Hepatocyte (in vitro differentiated cells): ENCODE results near the gene STRIP1. TPM values are rescaled to one million over a fixed set of nuclear protein-coding genes. Genes with fewer than 3 reads are reported as not detected.
A peak's percentile ranks its signal among the peaks of the same experiment; 100 is the strongest.
"Not testable (repeated sequence)": the region's sequence is repeated elsewhere in the genome, so short reads cannot be mapped to it uniquely, and the experiment has no call there.

ENCODE experiments used
- DNase-seq: peaks from one replicate; pipeline ENCODE4 v3.0.0-alpha.2; 2016; ENCODE audit warnings: low spot score
- H2AFZ ChIP-seq: fragments of 200-600 bp; sonication (generic); 2 replicates; pipeline ENCODE4 v1.6.0; 2016; ENCODE audit warnings: antibody characterized with exemption, mild to moderate bottlenecking
- H3K27ac ChIP-seq: fragments of 200-600 bp; sonication (generic); 2 replicates; pipeline ENCODE4 v1.5.1; 2016; ENCODE audit warnings: mild to moderate bottlenecking
- H3K27me3 ChIP-seq: fragments of 200-600 bp; sonication (generic); 2 replicates; pipeline ENCODE4 v1.6.1; 2016
- H3K36me3 ChIP-seq: fragments of 200-600 bp; sonication (generic); replicated peaks from 2 replicates; pipeline ENCODE4 v1.5.1; 2016; ENCODE audit warnings: low read depth; ENCODE audit not compliant: insufficient read depth
- H3K4me1 ChIP-seq: fragments of 200-600 bp; sonication (generic); 2 replicates; pipeline ENCODE4 v1.5.1; 2016; ENCODE audit warnings: mild to moderate bottlenecking, moderate library complexity; ENCODE audit not compliant: insufficient read depth
- H3K4me2 ChIP-seq: fragments of 200-600 bp; sonication (generic); 2 replicates; pipeline ENCODE4 v1.6.0; 2016
- H3K4me3 ChIP-seq: fragments of 200-600 bp; sonication (generic); 2 replicates; pipeline ENCODE4 v1.5.1; 2016; ENCODE audit warnings: mild to moderate bottlenecking
- H3K79me2 ChIP-seq: fragments of 200-600 bp; sonication (generic); 2 replicates; pipeline ENCODE4 v1.6.0; 2017; ENCODE audit warnings: mild to moderate bottlenecking
- H3K9me2 ChIP-seq: fragments of 200-600 bp; sonication (generic); replicated peaks from 2 replicates; pipeline ENCODE4 v1.6.0; 2017; ENCODE audit warnings: mild to moderate bottlenecking; ENCODE audit not compliant: insufficient read depth
- H3K9me3 ChIP-seq: fragments of 200-600 bp; sonication (generic); 2 replicates; pipeline ENCODE4 v1.5.1; 2016; ENCODE audit warnings: low read depth, mild to moderate bottlenecking
- H4K20me1 ChIP-seq: fragments of 200-600 bp; sonication (generic); 2 replicates; pipeline ENCODE4 v1.6.0; 2016; ENCODE audit warnings: mild to moderate bottlenecking; ENCODE audit not compliant: insufficient read depth, poor library complexity, severe bottlenecking
- EZH2 ChIP-seq: fragments of 200-600 bp; sonication (generic); IDR thresholded peaks from 2 replicates; pipeline ENCODE4 v1.6.1; 2016; ENCODE audit warnings: antibody characterized with exemption, mild to moderate bottlenecking, borderline replicate concordance
- EZH2phosphoT487 ChIP-seq: fragments of 200-600 bp; sonication (generic); IDR thresholded peaks from one replicate; pipeline ENCODE4 v1.6.1; 2018; ENCODE audit warnings: antibody characterized with exemption, mild to moderate bottlenecking, low read depth, moderate library complexity; ENCODE audit not compliant: unreplicated experiment, severe bottlenecking
- WGBS: methylation state at CpG from one replicate; pipeline ENCODE4 v1.1.6; 2016; ENCODE audit warnings: low lambda C conversion rate; ENCODE audit errors: missing lambda C conversion rate; 5-methylcytosine and 5-hydroxymethylcytosine counted together
- polyA plus RNA-seq: library from polyadenylated mRNA; unstranded; fragments of >200 nt; fragmentation: Nextera tagmentation; extraction: Ambion mirVana; gene quantifications from 2 replicates; pipeline ENCODE4 v1.2.1, GENCODE V29; 2016
- total RNA-seq: library from RNA; depleted of rRNA; stranded (reverse); fragments of >200 nt; gene quantifications from 2 replicates; pipeline ENCODE4 v1.2.3, GENCODE V29; 2014
- TF ChIP-seq, protein P1 (sequence below): fragments of 200-600 bp; sonication (generic); IDR thresholded peaks from 2 replicates; pipeline ENCODE4 v1.5.1; 2016; ENCODE audit warnings: antibody characterized with exemption, mild to moderate bottlenecking; ENCODE audit not compliant: poor library complexity

The STRIP1 gene
- total and polyA plus RNA-seq, 2 experiments from 2014 or later, result 29.1 to 44.6 TPM

DNA sequence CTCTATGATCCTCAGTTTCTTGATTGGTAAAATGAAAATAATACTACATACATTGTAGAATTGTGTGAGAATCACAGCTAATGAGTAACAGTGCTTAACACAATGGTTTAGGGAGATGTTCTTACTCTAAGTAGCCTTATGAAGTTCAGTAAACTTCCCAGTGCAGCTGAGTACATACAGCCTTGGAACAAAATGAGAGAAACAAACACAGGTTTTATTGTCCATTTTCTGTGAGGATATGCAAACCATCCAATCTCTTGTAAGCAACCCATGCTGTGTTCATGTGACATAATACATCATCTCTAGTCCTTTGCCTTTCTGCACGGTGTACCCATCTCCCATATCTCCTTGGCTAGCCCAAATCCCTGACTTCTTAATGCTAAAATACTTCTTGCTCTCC lies 14.7 kb upstream of the STRIP1 start:
- H3K79me2 ChIP-seq, result no peaks in the 10 kb centered on the region
- 93% methylated on average over 1 of the region's 1 CpG for WGBS
- no peaks in the 10 kb centered on the region for H3K36me3 ChIP-seq
- no peak overlapping the region for H3K4me2 ChIP-seq
- no peaks in the 10 kb centered on the region for H3K27me3 ChIP-seq
- H3K4me1 ChIP-seq, result no peaks in the 10 kb centered on the region
- no peaks in the 10 kb centered on the region for H3K9me3 ChIP-seq
- DNase-seq, result no peak
- TF ChIP-seq EZH2phosphoT487 (no peak), EZH2 (no peak)
- TF ChIP-seq, protein P1, sequence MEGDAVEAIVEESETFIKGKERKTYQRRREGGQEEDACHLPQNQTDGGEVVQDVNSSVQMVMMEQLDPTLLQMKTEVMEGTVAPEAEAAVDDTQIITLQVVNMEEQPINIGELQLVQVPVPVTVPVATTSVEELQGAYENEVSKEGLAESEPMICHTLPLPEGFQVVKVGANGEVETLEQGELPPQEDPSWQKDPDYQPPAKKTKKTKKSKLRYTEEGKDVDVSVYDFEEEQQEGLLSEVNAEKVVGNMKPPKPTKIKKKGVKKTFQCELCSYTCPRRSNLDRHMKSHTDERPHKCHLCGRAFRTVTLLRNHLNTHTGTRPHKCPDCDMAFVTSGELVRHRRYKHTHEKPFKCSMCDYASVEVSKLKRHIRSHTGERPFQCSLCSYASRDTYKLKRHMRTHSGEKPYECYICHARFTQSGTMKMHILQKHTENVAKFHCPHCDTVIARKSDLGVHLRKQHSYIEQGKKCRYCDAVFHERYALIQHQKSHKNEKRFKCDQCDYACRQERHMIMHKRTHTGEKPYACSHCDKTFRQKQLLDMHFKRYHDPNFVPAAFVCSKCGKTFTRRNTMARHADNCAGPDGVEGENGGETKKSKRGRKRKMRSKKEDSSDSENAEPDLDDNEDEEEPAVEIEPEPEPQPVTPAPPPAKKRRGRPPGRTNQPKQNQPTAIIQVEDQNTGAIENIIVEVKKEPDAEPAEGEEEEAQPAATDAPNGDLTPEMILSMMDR, result no peak
- H4K20me1 ChIP-seq, result no peaks in the 10 kb centered on the region
- no peak overlapping the region for H3K4me3 ChIP-seq
- no peaks in the 10 kb centered on the region for H3K9me2 ChIP-seq
- no peak overlapping the region for H2AFZ ChIP-seq
- H3K27ac ChIP-seq, result no peak overlapping the region

GRCh38 chr1:110021285-110021684 lies 13.1 kb upstream of the STRIP1 start:
- WGBS, result 90% methylated on average over 3 of the region's 3 CpGs
- no peaks in the 10 kb centered on the region for H3K9me2 ChIP-seq
- DNase-seq, result no peak
- H3K9me3 ChIP-seq, result no peaks in the 10 kb centered on the region
- H3K27ac ChIP-seq, result no peak overlapping the region
- no peaks in the 10 kb centered on the region for H3K36me3 ChIP-seq
- H3K27me3 ChIP-seq, result no peaks in the 10 kb centered on the region
- no peak overlapping the region for H3K4me3 ChIP-seq
- no peak overlapping the region for H3K4me2 ChIP-seq
- H2AFZ ChIP-seq, result no peak overlapping the region
- H3K4me1 ChIP-seq, result no peaks in the 10 kb centered on the region
- no peak for TF ChIP-seq EZH2phosphoT487
- TF ChIP-seq, protein P1, result no peak
- no peak for TF ChIP-seq EZH2
- no peaks in the 10 kb centered on the region for H3K79me2 ChIP-seq
- H4K20me1 ChIP-seq, result no peaks in the 10 kb centered on the region

DNA sequence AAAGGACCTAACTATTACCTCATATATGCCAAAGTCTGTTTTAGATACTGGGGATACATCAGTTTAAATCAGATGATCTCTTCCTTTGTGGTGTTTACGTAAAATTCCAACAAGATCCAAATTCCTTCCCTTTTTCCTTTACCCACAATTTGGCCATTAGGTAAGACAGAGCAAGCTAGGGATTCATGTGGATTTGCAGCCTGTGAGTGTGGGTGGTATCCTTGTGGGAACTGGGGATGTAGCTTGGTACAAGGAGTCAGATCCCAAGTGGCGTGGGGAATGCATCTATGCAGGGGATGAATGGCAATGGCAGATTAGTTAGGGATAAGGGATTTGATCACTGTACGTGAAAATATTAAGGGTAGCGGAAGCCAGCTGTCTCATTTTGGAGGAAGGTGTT lies 9.8 kb upstream of the STRIP1 start:
- no peaks in the 10 kb centered on the region for H3K36me3 ChIP-seq
- WGBS, result 94% methylated on average over 4 of the region's 4 CpGs
- H2AFZ ChIP-seq, result no peak overlapping the region
- DNase-seq, result no peak
- no peaks in the 10 kb centered on the region for H3K9me3 ChIP-seq
- TF ChIP-seq, protein P1, result no peak
- TF ChIP-seq EZH2, result no peak
- TF ChIP-seq EZH2phosphoT487, result no peak
- H4K20me1 ChIP-seq, result no peaks in the 10 kb centered on the region
- no peaks in the 10 kb centered on the region for H3K27me3 ChIP-seq
- no peak overlapping the region for H3K4me3 ChIP-seq
- no peaks in the 10 kb centered on the region for H3K79me2 ChIP-seq
- no peaks in the 10 kb centered on the region for H3K9me2 ChIP-seq
- no peaks in the 10 kb centered on the region for H3K4me1 ChIP-seq
- H3K4me2 ChIP-seq, result no peak overlapping the region
- H3K27ac ChIP-seq, result no peak overlapping the region

DNA sequence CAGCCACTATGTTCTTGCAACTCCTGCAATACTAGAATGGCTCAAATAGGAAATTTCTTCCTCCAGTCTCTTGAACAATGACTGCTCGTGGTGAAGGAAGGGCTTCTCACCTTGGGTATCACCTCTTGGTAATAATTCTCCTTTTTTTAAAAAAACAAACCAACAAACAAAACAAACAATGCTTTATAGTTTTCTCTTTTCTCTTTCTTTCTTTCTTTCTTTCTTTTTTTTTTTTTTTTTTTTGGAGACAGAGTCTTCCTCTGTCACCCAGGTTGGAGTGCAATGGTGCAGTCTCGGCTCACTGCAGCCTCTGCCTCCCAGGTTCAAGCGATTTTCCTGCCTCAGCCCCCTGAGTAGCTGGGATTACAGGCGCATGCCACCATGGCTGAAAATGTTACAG lies 3.7 kb upstream of the STRIP1 start:
- not testable (repeated sequence) for H3K9me2 ChIP-seq, H3K79me2 ChIP-seq, H3K27me3 ChIP-seq, H3K27ac ChIP-seq, DNase-seq, H3K9me3 ChIP-seq, H2AFZ ChIP-seq, H3K4me1 ChIP-seq, H3K4me3 ChIP-seq, H3K36me3 ChIP-seq, H4K20me1 ChIP-seq
- H3K4me2 ChIP-seq, result peak overlapping the region; percentile 11
- WGBS, result 88% methylated on average over 4 of the region's 4 CpGs
